HG03139 (cell line): ENCODE results near the gene MYH6.
"Not testable (repeated sequence)": the region's sequence is repeated elsewhere in the genome, so short reads cannot be mapped to it uniquely, and the experiment has no call there.

Experiments used
- ATAC-seq: cut with Tn5 transposase; IDR thresholded peaks from one replicate; pipeline ENCODE4 v1.9.1; 2021; ENCODE audit not compliant: unreplicated experiment

Gene MYH6

DNA sequence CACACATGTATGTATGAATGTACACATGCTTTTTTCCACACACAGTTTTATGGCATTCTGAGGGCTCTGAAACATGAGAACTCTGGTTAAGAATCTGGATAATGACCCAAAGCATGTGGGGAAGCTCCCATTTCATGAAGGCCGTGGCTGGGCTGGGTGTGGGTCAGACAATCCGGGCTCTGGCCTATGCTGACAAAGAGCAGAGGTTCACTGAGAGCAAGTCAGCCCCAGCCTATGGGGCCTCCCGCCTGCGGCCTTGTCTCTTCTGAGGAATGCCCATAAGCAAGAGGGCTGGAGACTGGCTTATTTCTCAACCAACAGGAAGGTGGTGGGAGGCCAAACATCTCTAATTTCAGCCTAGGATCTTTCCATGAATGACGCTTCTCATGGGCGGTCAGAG lies 8.5 kb downstream of the MYH6 start:
- no peak for ATAC-seq

GRCh38 chr14:23399136-23399535 lies 8.9 kb downstream of the MYH6 start:
- ATAC-seq = no peak

DNA sequence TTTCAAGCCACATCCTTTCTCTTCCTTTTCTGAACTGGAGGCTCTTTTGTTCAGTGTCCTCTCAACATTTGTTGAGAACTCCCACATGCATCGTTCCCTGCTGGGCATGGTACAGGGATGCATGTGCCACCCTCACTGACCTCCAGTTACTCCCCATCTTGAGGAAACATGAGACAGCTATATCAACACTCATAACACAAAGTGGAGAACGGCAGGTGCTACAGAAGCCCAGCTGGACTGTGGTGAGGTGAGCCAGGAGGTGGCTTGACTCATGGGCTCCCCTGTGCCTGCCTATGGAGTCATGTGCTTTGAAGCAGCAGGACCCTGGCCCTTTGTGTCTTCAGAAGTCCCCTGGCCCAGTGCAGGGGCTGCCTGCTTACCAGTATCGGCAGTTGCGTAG lies 9.7 kb downstream of the MYH6 start:
- ATAC-seq = no peak

DNA sequence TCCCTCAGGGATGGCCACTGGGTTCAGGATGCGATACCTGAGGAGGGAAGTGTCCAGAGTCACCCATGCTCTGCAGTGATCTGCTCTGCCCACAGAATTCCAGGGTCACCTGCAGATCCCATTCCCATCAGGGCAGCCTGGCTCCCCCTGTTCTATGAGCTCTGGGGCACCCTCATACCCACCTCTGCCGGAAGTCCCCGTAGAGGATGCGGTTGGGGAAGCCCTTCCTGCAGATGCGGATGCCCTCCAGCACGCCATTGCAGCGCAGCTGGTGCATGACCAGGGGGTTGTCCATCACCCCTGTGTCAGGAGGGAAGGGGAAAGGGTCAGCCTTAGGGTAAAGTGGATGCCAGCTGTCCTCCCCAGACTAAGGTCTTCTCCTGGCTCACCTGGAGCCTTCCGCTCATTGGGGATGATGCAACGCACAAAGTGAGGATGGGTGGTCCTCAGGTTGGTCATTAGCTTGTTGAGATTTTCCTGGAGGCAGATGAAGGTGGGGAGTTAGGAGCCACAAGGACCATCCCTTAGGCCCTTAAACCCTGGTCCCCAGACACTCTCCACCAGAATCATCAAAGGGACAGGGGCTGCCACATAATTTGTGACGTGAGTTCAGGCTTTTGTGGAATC lies 11.2 kb downstream of the MYH6 start:
- ATAC-seq = no peak

- ATAC-seq = no peak
These were observed 11.9 kb downstream of the MYH6 start for GRCh38 chr14:23396126-23396525.

GRCh38 chr14:23392613-23393012 lies 15.5 kb downstream of the MYH6 start:
- no peak for ATAC-seq

- ATAC-seq = not testable (repeated sequence)
These were observed 18.2 kb downstream of the MYH6 start for GRCh38 chr14:23389871-23390270.

GRCh38 chr14:23389396-23389795 lies 18.7 kb downstream of the MYH6 start:
- no peak for ATAC-seq

- ATAC-seq = no peak
These were observed 19.1 kb downstream of the MYH6 start for GRCh38 chr14:23388996-23389395.

DNA sequence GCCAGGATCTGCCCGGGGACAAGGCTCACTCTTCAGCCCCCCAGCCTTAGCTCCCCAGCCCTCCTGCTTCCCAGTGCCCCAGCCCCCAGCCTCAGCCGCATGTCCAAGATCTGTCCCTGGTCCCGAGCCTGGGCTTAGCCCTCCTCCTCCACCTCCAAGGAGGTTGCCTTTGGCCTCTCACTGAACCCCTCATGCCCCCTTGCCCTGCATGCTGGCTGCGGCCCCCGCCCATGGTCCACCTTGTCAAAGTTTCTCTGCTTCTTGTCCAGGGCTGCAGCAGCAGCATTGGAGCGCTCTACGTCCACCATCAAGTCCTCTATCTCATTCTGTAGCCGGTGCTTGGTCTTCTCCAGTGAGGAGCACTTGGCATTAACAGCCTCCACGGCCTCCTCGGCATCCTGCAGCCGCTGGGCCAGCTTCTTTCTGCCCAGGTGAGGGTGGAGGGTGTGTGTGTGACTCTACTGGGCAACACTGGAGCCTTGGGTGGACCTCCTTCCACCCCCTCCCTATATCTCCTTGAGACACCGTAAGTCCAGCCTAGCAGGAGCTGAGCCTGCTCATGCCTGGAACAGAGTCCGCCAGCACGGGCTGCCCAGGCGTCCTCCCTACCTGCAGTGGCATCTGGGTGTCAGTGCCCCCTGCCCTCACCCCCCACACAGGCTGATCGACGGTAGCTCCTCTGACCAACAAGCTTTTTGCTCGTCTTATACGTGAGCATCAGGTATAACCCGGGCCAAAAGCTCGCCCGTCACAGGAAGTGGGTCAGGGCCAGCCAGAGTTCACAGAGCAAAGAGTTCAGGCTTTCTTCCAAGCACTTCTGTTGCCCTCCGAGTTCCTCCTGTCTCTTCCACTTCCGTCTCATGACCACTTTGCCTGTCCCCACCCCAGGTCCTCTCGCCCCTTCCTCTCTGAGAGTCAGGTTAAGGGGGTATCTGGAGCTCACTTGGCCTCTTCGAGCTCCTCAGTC lies 19.9 kb downstream of the MYH6 start:
- ATAC-seq = no peak

- no peak for ATAC-seq
These were observed 21.1 kb downstream of the MYH6 start for GRCh38 chr14:23386999-23387398.

GRCh38 chr14:23386266-23386657 lies 21.8 kb downstream of the MYH6 start:
- ATAC-seq = not testable (repeated sequence)

- ATAC-seq = no peak
These were observed 22.3 kb downstream of the MYH6 start for GRCh38 chr14:23385642-23386265.

DNA sequence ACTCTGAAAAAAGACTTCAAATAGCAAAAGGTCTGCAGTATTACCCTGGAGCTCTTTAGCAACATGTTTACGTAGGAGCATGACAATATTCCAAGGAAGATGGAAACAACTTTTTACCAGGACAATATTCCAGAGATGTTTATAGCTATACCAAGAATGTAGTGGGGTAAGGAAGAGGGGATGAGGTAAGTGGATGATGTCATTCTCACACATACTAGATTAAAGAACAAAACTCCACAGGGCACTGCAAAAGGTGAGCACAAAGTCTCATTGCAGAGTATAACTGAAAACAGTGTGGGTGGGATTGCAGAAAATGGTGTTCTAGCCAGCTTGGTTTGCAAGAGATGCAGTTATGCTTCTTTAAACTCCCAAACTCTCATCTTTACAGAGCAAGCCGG lies 22.8 kb downstream of the MYH6 start:
- ATAC-seq = no peak

DNA sequence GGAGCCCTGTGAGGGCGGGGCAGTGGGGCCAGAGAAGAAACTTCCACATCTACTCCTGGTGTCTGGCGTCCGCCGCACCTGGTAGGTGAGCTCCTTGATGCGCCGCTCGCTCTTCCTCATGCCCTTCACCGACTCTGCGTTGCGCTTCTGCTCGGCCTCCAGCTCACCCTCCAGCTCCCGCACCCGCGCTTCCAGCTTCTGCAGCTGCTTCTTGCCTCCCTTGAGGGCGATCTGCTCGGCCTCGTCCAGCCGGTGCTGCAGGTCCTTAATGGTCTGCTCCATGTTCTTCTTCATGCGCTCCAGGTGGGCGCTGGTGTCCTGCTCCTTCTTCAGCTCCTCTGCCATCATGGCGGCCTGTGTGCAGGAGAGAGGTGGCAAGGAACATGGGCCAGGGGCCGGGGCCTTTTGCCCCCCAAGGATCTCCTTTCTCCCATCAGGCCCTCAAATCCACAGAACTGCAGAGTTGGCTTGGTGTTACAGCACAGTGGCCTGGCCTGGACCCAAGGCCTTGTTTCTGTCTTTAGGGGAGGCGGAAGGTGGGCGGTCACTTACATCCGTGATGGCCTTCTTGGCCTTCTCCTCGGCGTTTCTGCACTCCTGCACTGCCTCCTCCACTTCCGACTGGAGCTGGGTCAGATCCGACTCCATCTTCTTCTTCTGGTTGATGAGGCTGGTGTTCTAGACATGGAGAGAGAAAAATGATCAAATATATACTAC lies 23.6 kb downstream of the MYH6 start:
- ATAC-seq = no peak

DNA sequence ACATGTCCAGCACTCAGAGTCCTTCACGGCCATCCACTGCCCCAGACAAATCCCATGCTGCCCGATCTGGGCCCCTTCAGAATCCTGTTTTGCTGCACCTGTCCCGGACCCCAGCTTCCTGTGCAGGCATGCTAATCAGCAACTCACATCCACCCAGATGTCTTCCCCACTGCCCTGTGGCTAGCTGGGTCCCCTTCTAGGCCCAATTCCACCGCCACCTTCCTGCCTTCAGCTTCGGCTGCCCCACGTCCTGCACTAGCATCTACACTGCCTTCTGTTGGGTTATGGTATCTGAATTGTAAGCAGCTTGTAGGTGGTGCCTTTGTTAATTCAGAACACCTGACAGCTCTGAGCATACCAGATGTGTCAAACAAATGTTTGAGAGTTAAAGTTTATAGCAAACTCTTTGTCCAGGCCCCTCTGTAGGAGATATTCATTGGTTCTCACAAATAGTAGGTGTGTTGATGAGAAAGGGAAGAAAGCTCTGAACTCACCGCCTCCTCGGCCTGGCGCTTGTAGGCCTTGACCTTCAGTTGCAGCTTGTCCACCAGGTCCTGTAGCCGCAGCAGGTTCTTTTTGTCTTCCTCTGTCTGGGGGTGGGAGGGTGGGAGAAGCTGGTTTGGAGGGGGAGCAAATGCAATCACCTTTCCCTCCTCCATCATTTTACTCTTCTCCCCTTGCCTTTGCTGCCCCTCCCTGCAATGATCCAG lies 25.2 kb downstream of the MYH6 start:
- no peak for ATAC-seq

GRCh38 chr14:23382276-23382675 lies 25.8 kb downstream of the MYH6 start:
- no peak for ATAC-seq

- no peak for ATAC-seq
These were observed 26.2 kb downstream of the MYH6 start for GRCh38 chr14:23381871-23382270.

GRCh38 chr14:23380976-23381375 lies 27.1 kb downstream of the MYH6 start:
- no peak for ATAC-seq

DNA sequence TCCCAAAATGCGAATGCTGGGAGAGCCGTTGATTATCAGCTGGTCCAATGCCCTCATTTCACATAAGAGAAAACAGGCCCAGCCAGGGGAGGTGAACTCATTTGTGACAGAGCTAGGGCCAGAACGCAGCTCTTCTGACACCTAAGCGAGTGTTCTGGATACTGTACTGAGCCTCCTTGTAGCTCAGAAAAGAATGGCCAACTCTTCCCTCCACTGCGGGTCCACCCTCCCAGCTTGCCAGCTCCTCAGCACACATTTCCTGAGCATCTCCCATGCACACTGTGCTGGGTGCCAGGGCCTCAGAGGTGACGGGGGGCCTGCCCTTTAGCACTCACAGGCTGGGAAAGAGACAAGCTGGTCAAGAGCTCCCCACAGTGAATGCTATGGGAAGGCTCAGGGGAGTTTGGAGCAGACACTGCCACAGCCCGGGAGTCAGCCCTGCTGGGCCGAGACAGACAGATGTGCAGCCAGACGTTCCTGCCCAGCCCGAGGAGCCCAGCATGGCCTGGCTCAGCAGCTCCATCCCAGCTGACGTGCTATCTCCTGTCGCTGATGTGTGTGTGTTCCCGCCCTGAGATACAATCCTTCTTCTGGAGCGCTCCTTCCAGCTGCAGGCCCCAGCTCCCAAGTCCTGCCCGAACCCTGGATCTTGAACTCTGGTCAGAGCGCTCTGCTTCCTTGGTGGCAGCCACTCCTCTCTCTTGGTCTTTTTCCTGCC lies 27.7 kb downstream of the MYH6 start:
- no peak for ATAC-seq
